H9 (cell line): ENCODE results near the gene CYSTM1. TPM values are rescaled to one million over a fixed set of nuclear protein-coding genes. Genes with fewer than 3 reads are reported as not detected.

Source experiments
- DNase-seq: peaks from one replicate; pipeline ENCODE4 v3.0.0-alpha.2; 2017
- H2AFZ ChIP-seq: one replicate; pipeline ENCODE4 v1.6.1; 2013; ENCODE audit warnings: mild to moderate bottlenecking, low read length, control low read depth, moderate library complexity
- H2AK5ac ChIP-seq: 2 replicates; pipeline ENCODE4 v1.6.1; 2013; ENCODE audit warnings: low read length, control low read depth, mixed read lengths; ENCODE audit not compliant: insufficient read length
- H2BK120ac ChIP-seq: one replicate; pipeline ENCODE4 v1.6.1; 2013; ENCODE audit warnings: low read depth, mild to moderate bottlenecking, low read length, control low read depth, inconsistent platforms; ENCODE audit not compliant: poor library complexity, severe bottlenecking
- H2BK12ac ChIP-seq: 2 replicates; pipeline ENCODE4 v1.6.1; 2013; ENCODE audit warnings: low read length, control low read depth, mixed read lengths, low read depth; ENCODE audit not compliant: insufficient read length
- H2BK15ac ChIP-seq: 2 replicates; pipeline ENCODE4 v1.6.1; 2013; ENCODE audit warnings: low read depth, low read length, control low read depth
- H2BK20ac ChIP-seq: one replicate; pipeline ENCODE4 v1.6.1; 2013; ENCODE audit warnings: low read depth, mild to moderate bottlenecking, low read length, control low read depth, inconsistent platforms; ENCODE audit not compliant: poor library complexity, severe bottlenecking
- H2BK5ac ChIP-seq: 2 replicates; pipeline ENCODE4 v1.6.1; 2013; ENCODE audit warnings: low read length, control low read depth, mixed read lengths; ENCODE audit not compliant: insufficient read length
- H3K14ac ChIP-seq: 2 replicates; pipeline ENCODE4 v1.6.1; 2013; ENCODE audit warnings: low read length, control low read depth; ENCODE audit not compliant: insufficient read depth
- H3K18ac ChIP-seq: 2 replicates; pipeline ENCODE4 v1.6.1; 2013; ENCODE audit warnings: low read depth, mild to moderate bottlenecking, mixed read lengths, low read length, control low read depth; ENCODE audit not compliant: insufficient read length
- H3K23ac ChIP-seq: 2 replicates; pipeline ENCODE4 v1.6.1; 2013; ENCODE audit warnings: low read length, control low read depth, mixed read lengths, low read depth; ENCODE audit not compliant: insufficient read length
- H3K23me2 ChIP-seq: 2 replicates; pipeline ENCODE4 v1.6.1; 2013; ENCODE audit warnings: low read depth, mild to moderate bottlenecking, mixed read lengths, low read length, control low read depth; ENCODE audit not compliant: insufficient read length, poor library complexity, severe bottlenecking
- H3K27ac ChIP-seq: 2 replicates; pipeline ENCODE4 v1.5.1; 2013; ENCODE audit warnings: low read length, control low read depth, mixed read lengths, low read depth; ENCODE audit not compliant: insufficient read length
- H3K27me3 ChIP-seq: 2 replicates; pipeline ENCODE4 v1.6.1; 2013; ENCODE audit warnings: low read length, control low read depth, inconsistent platforms; ENCODE audit not compliant: insufficient read depth
- H3K4ac ChIP-seq: 2 replicates; pipeline ENCODE4 v1.6.1; 2013; ENCODE audit warnings: low read depth, mild to moderate bottlenecking, control low read depth, inconsistent platforms, low read length, moderate library complexity
- H3K4me1 ChIP-seq: 2 replicates; pipeline ENCODE4 v1.6.1; 2013; ENCODE audit warnings: low read length, control low read depth, inconsistent platforms; ENCODE audit not compliant: insufficient read depth
- H3K4me2 ChIP-seq: 2 replicates; pipeline ENCODE4 v1.6.1; 2013; ENCODE audit warnings: low read length, control low read depth, mixed read lengths; ENCODE audit not compliant: insufficient read length, insufficient read depth
- H3K56ac ChIP-seq: 2 replicates; pipeline ENCODE4 v1.6.1; 2013; ENCODE audit warnings: low read depth, mild to moderate bottlenecking, mixed read lengths, low read length, control low read depth; ENCODE audit not compliant: insufficient read length
- H3K79me1 ChIP-seq: 2 replicates; pipeline ENCODE4 v1.6.1; 2013; ENCODE audit warnings: low read depth, mild to moderate bottlenecking, moderate library complexity, low read length, control low read depth, inconsistent platforms; ENCODE audit not compliant: insufficient read depth, poor library complexity, severe bottlenecking
- H3K79me2 ChIP-seq: 2 replicates; pipeline ENCODE4 v1.6.1; 2013; ENCODE audit warnings: low read length, control low read depth, inconsistent platforms; ENCODE audit not compliant: insufficient read depth
- H3K9ac ChIP-seq: 2 replicates; pipeline ENCODE4 v1.6.1; 2013; ENCODE audit warnings: low read length, control low read depth, mixed read lengths; ENCODE audit not compliant: insufficient read length; ENCODE audit errors: extremely low read depth
- H3K9me3 ChIP-seq: one replicate; pipeline ENCODE4 v1.6.1; 2013; ENCODE audit warnings: low read depth, low read length, inconsistent platforms; ENCODE audit not compliant: control insufficient read depth
- H3T11ph ChIP-seq: one replicate; pipeline ENCODE4 v1.6.1; 2013; ENCODE audit warnings: mild to moderate bottlenecking, low read length, control low read depth, inconsistent platforms
- H4K20me1 ChIP-seq: one replicate; pipeline ENCODE4 v1.6.1; 2013; ENCODE audit not compliant: control insufficient read depth, insufficient read length, insufficient read depth
- H4K5ac ChIP-seq: 2 replicates; pipeline ENCODE4 v1.6.1; 2013; ENCODE audit warnings: low read depth, mild to moderate bottlenecking, mixed read lengths, low read length, control low read depth; ENCODE audit not compliant: insufficient read length
- H4K8ac ChIP-seq: replicated peaks from 2 replicates; pipeline ENCODE4 v1.6.1; 2013; ENCODE audit warnings: low read length, control low read depth, mixed read lengths, low read depth; ENCODE audit not compliant: insufficient read length
- H4K91ac ChIP-seq: 2 replicates; pipeline ENCODE4 v1.6.1; 2013; ENCODE audit warnings: low read depth, mild to moderate bottlenecking, moderate library complexity, mixed read lengths, low read length, control low read depth; ENCODE audit not compliant: insufficient read length
- H3K27ac Mint-ChIP-seq, 3 experiments: 2 replicates in 2 of 3; 3 replicates in 1 of 3; pipeline ENCODE4 v1.8.0; 2020 to 2021; ENCODE audit warnings: mixed read lengths in 3 of 3, mild to moderate bottlenecking in 1 of 3, moderate library complexity in 1 of 3
- H3K27me3 Mint-ChIP-seq: 2 replicates; pipeline ENCODE4 v1.8.0; 2021; ENCODE audit warnings: low read depth, mild to moderate bottlenecking, moderate library complexity, mixed read lengths
- H3K36me3 Mint-ChIP-seq, 3 experiments: 2 replicates in 2 of 3; 3 replicates in 1 of 3; pipeline ENCODE4 v1.8.0; 2020 to 2021; ENCODE audit warnings: low read depth in 3 of 3, mixed read lengths in 3 of 3; ENCODE audit not compliant: insufficient read depth in 1 of 3
- H3K4me1 Mint-ChIP-seq, 2 experiments: 2 replicates each; pipeline ENCODE4 v1.8.0; 2020; ENCODE audit warnings: mixed read lengths in 2 of 2
- H3K4me3 Mint-ChIP-seq, 2 experiments: 2 replicates in 1 of 2; 3 replicates in 1 of 2; pipeline ENCODE4 v1.8.0; 2020 to 2021; ENCODE audit warnings: mild to moderate bottlenecking in 2 of 2, mixed read lengths in 2 of 2, moderate library complexity in 1 of 2
- H3K9me3 Mint-ChIP-seq, 2 experiments: 2 replicates in 1 of 2; 3 replicates in 1 of 2; pipeline ENCODE4 v1.8.0; 2020; ENCODE audit warnings: mild to moderate bottlenecking in 2 of 2, mixed read lengths in 2 of 2, moderate library complexity in 1 of 2
- WGBS: extraction: QIAGEN DNeasy Blood & Tissue Kit; methylation state at CpG from one replicate; pipeline ENCODE4 v1.1.7; 2013; ENCODE audit warnings: missing lambda C conversion rate, low lambda C conversion rate, mixed read lengths; ENCODE audit not compliant: insufficient read length; ENCODE audit errors: extremely low coverage; 5-methylcytosine and 5-hydroxymethylcytosine counted together
- total RNA-seq: library from RNA; stranded (reverse); gene quantifications from 2 replicates; pipeline ENCODE4 v1.2.1, GENCODE V29; 2021
- TF ChIP-seq, protein P1 (sequence below): fragments of 200-600 bp; sonication (generic); conservative IDR thresholded peaks from 3 replicates; pipeline ENCODE4 v1.8.0; 2021; ENCODE audit warnings: antibody characterized with exemption, mild to moderate bottlenecking

The CYSTM1 gene
- total RNA-seq, 1 experiment from 2014 or later: 20.6 TPM

DNA sequence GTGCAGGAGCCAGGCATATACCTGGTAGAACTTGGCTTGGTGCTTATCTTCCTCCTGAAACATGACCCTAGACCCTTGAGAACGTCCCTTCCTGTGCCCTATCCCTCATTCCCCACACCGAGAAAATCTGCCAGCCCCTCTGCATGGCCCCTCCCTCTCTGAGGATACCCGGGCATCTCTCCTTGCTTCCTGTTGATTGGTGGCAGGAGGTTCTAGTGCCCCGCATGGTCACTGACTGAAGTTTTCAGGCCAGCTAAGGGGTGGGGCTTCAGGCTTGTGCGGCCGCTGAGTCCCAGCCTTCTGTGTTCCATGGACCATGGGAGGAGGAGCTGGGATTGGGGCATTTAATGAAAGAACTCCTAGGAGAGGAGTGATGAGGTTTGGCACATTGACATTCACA lies 26.5 kb upstream of the CYSTM1 start:
- Histone ChIP-seq H3K14ac (no peak overlapping the region), H3K18ac (no peak overlapping the region), H2BK15ac (no peak overlapping the region), H3K56ac (no peak overlapping the region), H3K4ac (no peak overlapping the region), H2BK20ac (no peak overlapping the region), H4K5ac (no peak overlapping the region), H4K91ac (no peak overlapping the region), H3K79me1 (no peaks in the 10 kb centered on the region), H2AFZ (no peak overlapping the region), H2AK5ac (no peak overlapping the region), H3K23me2 (peaks cover 8% of the 10 kb centered on the region), H3K9ac (no peak overlapping the region), H3K4me1 (no peaks in the 10 kb centered on the region; the same call in 1 of the 2 replicates), H2BK12ac (no peak overlapping the region), H3K23ac (no peak overlapping the region), H2BK5ac (no peak overlapping the region), H4K8ac (no peak overlapping the region), H3K27ac (no peak overlapping the region), H4K20me1 (no peaks in the 10 kb centered on the region), H3K79me2 (no peaks in the 10 kb centered on the region), H3K4me2 (no peak overlapping the region), H3K9me3 (no peaks in the 10 kb centered on the region), H2BK120ac (no peak overlapping the region), H3T11ph (no peak overlapping the region), H3K27me3 (peaks cover 27% of the 10 kb centered on the region)
- no peaks in the 10 kb centered on the region for H3K36me3 Mint-ChIP-seq
- H3K4me3 Mint-ChIP-seq: peak overlapping the region in 1 of 2 experiments; percentile 51; a peak in 1 of 5 replicates
- H3K4me1 Mint-ChIP-seq: peaks cover 29 to 38% of the 10 kb centered on the region in 2 experiments
- H3K9me3 Mint-ChIP-seq: no peaks in the 10 kb centered on the region; a peak in 1 of 5 replicates
- H3K27me3 Mint-ChIP-seq: peaks cover 53% of the 10 kb centered on the region
- DNase-seq: peak; percentile 86
- H3K27ac Mint-ChIP-seq: no peak overlapping the region
- TF ChIP-seq, protein P1, sequence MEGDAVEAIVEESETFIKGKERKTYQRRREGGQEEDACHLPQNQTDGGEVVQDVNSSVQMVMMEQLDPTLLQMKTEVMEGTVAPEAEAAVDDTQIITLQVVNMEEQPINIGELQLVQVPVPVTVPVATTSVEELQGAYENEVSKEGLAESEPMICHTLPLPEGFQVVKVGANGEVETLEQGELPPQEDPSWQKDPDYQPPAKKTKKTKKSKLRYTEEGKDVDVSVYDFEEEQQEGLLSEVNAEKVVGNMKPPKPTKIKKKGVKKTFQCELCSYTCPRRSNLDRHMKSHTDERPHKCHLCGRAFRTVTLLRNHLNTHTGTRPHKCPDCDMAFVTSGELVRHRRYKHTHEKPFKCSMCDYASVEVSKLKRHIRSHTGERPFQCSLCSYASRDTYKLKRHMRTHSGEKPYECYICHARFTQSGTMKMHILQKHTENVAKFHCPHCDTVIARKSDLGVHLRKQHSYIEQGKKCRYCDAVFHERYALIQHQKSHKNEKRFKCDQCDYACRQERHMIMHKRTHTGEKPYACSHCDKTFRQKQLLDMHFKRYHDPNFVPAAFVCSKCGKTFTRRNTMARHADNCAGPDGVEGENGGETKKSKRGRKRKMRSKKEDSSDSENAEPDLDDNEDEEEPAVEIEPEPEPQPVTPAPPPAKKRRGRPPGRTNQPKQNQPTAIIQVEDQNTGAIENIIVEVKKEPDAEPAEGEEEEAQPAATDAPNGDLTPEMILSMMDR: peak; percentile 37; the same call in 2 of the 3 replicates
- WGBS: no CpG with 5 or more reads among the region's 6 CpGs
